GM18498 (cell line): Measurements from ENCODE around the gene CSRNP3.

Source experiments
- ATAC-seq: cut with Tn5 transposase; IDR thresholded peaks from one replicate; pipeline ENCODE4 v1.9.1; 2021; ENCODE audit warnings: mild to moderate bottlenecking, moderate library complexity; ENCODE audit not compliant: unreplicated experiment

Gene CSRNP3

DNA sequence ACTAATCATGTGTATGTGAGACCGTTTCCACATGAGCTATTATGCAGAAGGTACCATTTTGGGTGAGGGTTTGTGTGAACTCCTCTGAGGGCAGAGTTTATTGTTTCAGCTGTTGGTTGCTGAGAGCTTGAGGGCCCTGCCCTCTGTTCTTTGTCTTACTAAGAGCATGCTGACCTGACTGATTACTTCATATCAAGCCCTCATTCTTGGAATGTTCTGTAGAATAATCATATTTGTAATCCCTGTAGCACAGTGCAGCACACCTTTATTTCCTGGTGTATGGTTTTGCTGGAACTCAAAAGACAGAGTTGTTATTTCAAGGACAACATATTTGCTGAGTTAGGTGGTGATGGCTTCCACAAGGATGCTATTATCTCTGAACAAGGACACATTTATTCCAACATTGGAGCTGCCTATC is 206.1 kb downstream of the CSRNP3 start:
- peak; percentile 54 for ATAC-seq

DNA sequence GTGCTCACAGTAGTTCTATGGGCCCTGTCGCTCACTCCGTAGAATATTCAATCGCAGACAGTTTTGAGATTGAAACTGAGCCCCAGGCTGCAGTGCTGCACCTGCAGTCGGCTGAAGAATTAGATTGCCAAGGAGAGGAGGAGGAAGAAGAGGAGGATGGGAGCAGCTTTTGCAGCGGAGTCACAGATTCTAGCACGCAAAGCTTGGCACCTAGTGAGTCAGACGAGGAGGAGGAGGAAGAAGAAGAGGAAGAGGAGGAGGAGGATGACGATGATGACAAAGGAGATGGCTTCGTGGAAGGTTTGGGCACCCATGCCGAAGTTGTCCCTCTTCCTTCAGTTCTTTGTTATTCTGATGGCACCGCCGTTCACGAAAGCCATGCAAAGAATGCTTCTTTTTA is 209.4 kb downstream of the CSRNP3 start:
- ATAC-seq: no peak

GRCh38 chr2:165679621-165680020 is 210.1 kb downstream of the CSRNP3 start:
- ATAC-seq: no peak

DNA sequence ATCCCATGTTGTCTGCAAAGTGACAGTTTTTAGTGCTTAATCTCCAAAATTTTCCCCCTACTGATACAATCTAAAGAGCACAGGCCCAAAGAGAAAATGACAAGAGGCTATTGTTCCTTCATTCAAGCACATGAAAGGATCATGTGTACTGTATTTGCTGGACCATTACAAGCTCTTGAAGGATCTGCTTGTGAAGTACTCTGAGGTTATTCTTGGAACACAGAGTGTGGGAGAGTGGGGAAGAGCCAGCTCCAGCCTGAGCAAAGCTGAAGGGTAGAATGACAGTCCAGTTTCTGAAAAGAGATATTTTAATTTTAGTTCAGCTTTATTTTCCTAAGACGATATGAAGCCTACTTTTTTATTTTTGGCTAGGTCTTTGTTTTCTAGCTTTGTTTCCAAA is 212.3 kb downstream of the CSRNP3 start:
- no peak for ATAC-seq

GRCh38 chr2:165682546-165682945 is 213.0 kb downstream of the CSRNP3 start:
- ATAC-seq: no peak

GRCh38 chr2:165686800-165687199 is 217.3 kb downstream of the CSRNP3 start:
- ATAC-seq: no peak

DNA sequence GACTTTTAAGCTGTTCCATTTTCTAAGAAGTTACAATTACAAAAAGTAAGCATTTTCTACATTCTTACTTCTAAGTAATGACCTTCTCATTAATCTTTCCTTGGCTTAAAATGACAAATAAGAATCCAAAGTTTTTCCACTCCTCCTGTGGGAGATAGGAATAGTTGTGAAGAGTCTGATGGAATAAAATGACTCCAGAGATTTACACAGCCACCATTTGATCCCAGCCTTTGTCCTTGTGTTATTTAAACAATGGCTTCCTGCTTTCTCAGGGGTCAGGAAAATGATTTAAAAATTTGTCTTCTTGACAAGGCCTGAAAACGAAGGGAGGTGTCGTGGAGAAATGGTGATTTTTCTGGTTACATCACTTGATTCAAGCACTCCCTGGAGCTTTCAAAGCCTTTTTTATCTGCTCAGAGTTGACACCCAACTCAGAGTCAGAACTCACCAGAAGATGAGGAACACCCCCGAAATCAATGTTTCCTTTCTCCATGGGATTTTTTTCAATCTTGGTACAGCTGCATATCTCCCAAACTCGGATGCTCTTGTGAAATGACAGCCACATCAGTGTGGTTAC is 218.0 kb downstream of the CSRNP3 start:
- no peak for ATAC-seq

GRCh38 chr2:165691615-165692014 is 222.1 kb downstream of the CSRNP3 start:
- ATAC-seq: no peak

DNA sequence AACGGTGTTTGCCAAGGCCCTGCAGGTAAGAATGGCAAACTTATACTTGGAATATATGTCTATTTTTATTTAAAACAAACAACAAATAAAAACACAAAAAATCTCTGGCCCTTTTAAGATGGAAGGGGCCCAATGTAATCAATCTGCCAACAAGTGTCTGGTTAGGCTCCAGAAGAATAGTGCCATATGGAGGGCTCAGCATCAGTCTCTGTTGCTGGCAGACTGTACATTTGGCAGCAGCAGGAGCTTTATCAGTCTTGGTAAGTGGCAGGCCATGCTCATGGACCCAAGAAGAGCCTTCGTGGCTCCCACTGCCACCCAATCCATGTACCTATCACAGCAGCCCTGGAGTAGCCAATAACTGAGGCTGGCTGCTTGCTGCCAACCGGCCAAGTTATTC is 223.4 kb downstream of the CSRNP3 start:
- ATAC-seq: no peak

GRCh38 chr2:165693838-165694237 is 224.3 kb downstream of the CSRNP3 start:
- ATAC-seq: no peak

- no peak for ATAC-seq
Observed at GRCh38 chr2:165697748-165698443, 228.4 kb downstream of the CSRNP3 start.

- peak; percentile 86 for ATAC-seq
Observed at GRCh38 chr2:165698444-165698884, 229.0 kb downstream of the CSRNP3 start.

- no peak for ATAC-seq
Observed at GRCh38 chr2:165699946-165700345, 230.4 kb downstream of the CSRNP3 start.

DNA sequence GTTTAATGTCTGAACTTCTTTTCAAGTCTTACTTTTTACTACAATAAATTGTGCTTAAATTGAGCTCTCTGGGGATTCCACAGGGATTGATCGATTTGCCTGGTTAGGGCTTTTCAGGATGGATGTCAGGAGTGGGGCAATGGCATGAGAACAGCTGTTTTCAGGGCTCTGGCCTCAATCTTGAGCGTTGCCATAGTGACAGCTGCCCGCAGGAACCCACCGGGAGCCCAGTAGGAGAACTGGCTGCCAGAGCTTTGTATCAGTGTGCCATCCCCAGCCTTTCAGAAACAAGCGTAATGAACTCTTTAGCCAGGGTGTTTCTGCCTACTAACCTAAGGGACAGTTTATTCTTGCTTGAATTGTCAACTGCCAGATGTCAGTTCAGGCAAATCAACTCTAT is 231.0 kb downstream of the CSRNP3 start:
- no peak for ATAC-seq

GRCh38 chr2:165701147-165701546 is 231.6 kb downstream of the CSRNP3 start:
- no peak for ATAC-seq

DNA sequence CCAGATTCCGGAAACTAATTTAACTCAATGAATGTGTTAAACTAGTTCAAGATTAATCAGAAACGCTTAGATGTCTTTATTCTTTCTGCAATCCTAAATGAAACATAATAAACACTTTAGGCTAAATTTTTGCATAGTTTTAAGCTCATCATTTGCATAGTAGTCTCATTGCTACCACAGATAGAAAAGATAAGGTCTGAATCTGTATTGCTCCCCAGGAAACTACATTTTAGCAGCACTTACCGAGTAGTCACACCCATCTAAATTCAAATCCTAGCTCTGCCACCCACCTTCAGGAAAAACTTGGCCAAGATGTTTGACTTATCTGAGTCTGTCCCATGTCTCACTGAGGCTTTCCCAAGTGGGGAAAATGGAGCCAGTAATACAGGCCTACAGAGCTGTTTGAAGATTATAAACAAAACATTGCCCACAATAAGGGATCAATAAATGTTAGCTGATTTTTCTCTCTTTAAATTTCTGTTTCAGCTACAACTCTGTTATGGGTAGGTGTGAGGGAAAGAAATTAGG is 237.5 kb downstream of the CSRNP3 start:
- ATAC-seq: no peak

DNA sequence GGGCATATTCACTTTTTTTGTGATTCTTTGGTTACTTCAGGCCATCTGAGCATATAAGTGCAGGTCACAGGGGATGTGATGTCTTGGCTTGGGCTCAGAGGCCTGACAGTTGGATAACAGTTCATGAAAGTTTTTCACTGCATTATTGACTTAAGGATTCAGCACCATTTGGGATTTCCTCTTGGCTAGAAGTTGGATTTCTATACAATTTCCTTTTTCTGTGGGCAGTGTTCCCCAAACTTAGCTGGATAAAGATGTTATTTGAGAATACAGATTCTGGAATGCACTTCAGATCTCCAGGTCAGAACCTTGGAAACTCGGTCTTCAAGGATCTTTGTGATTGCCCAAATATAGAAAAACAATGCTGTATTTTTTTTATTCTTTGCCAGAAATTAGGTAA is 246.6 kb downstream of the CSRNP3 start:
- no peak for ATAC-seq

- no peak for ATAC-seq
Observed at GRCh38 chr2:165718610-165719210, 249.2 kb downstream of the CSRNP3 start.

DNA sequence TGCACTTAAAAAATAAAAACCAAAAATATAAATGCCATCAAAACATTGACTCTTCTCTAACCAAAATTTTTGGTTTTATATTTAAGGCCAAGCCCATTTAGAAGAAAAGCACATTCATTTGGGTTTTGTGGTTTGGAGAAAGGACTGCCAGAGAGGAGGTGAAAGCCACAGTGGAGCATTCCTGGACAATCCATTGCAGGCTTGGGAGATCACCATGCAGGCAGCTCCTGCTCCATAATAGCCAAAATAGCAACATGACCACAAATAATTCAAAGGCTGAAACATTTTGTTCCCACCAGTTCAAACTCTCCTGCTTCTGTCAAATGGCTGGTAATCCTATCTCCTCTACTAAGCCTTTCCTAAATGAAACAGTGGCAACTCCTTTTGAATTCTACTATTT is 251.0 kb downstream of the CSRNP3 start:
- no peak for ATAC-seq

DNA sequence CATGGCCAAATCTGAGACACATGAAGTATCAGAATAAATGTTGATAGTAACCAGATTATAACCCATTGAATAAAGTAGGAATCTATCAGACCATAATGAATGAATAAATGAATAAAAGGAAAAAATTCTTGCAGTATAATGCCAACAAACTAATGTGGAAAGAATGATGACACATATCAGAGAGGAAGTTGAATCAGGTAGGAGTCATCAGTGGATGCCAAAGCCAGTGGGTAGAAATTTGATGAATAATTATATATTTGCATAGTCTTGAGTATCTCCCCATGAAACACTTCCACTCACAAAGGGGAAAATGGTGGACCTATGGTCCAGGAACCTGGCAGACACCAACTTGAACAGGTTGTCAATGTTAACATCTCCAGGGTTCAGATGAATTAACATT is 255.9 kb downstream of the CSRNP3 start:
- no peak for ATAC-seq
